ENCODE results near the gene PTRH1.

GRCh38 chr9:127763918-127764384 is 48.5 kb upstream of the PTRH1 start:
- TF ChIP-seq CTCF (IDR thresholded peaks at IDR 0.05; ENCODE audit: low read length) (peak; percentile 64), EZH2 (IDR thresholded peaks at IDR 0.05; ENCODE audit: borderline replicate concordance, low read length) (no peak)

Data from OCI-LY1 (cell line).